MM.1S (cell line): ENCODE measurements around the gene UTS2R.
"Not testable (repeated sequence)": the region's sequence is repeated elsewhere in the genome, so short reads cannot be mapped to it uniquely, and the experiment has no call there.

Experiments
- CTCF ChIP-seq: fragments of 300-600 bp; sonication (generic); IDR thresholded peaks from 2 replicates; pipeline ENCODE4 v1.5.1; 2016; ENCODE audit warnings: antibody characterized with exemption, low read length, mixed read lengths
- EZH2 ChIP-seq: fragments of 300-600 bp; sonication (generic); optimal IDR thresholded peaks from 2 replicates; pipeline ENCODE3; 2017; ENCODE audit warnings: low read depth, mild to moderate bottlenecking, antibody characterized with exemption, low read length, mixed read lengths
- EZH2phosphoT487 ChIP-seq: fragments of 300-600 bp; sonication (generic); IDR thresholded peaks from 2 replicates; pipeline ENCODE4 v1.6.1; 2018; ENCODE audit warnings: antibody characterized with exemption, low read length

- not testable (repeated sequence) for TF ChIP-seq EZH2phosphoT487, CTCF, EZH2
These were observed 10.8 kb downstream of the UTS2R start for GRCh38 chr17:82382220-82382932.
